CD1c-positive myeloid dendritic cell (primary cell): Measurements from ENCODE around the gene CHCHD6.
"Not testable (repeated sequence)": the region's sequence is repeated elsewhere in the genome, so short reads cannot be mapped to it uniquely, and the experiment has no call there.

Experiments used
- DNase-seq: peaks from one replicate; pipeline ENCODE4 v3.0.0-alpha.2; 2016; ENCODE audit errors: extremely low spot score

The CHCHD6 gene

DNA sequence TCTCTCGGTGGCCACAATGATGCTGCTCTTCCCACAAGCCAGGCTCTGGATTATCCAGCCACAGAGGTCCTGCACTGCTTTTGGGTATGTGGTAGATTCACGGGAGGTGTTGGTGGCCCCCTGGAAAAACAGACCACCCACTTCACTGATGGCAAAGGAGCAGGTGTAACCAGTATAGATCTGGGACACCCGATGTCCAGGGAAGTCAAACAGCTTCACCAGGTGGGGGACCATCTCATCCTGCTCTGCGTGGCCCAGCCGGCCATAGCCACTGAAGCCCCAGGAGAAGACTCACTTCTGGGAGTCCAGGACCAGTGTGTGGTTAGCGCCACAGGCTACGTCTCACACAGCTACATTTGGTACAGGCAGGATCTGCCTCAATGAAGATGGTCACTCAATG, 62.6 kb downstream of the CHCHD6 start:
- no peak for DNase-seq

GRCh38 chr3:126768903-126769302, 64.9 kb downstream of the CHCHD6 start:
- DNase-seq, result no peak

DNA sequence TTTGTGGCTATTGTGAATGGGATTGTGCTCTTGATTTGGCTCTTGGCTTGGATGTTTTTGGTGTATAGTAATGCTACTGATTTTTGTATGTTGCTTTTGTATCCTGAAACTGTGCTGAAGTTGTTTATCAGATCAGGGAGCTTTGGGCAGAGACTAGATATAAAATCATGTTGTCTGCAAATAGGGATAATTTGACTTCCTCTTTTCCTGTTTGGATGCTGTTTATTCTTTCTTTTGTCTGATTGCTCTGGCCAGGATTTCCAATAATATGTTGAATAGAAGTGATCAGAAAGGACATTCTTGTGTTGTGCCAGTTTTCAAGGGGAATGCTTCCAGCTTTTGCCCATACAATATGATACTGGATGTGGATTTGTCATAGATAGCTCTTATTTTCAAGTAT, 66.1 kb downstream of the CHCHD6 start:
- DNase-seq, result no peak

DNA sequence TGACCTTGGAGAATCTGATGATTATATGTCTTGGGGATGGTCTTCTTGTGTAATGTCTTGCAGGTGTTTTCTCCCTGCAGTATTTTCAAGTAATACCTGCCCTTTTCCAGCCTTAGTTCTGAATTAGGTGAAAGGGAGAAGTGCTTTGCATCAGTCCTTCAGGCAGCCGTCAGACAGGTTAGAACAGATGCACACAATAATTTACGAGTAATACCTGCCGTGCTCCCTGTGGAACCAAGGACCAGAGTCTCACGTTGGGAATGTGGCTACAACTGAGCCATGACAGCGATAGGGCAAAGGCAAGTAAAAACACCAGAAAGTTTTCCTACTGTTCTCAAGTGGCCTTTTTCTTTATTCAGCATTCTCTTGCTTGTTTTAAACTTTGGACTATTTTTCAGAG, 69.1 kb downstream of the CHCHD6 start:
- no peak for DNase-seq

GRCh38 chr3:126773783-126774182, 69.7 kb downstream of the CHCHD6 start:
- DNase-seq, result no peak

DNA sequence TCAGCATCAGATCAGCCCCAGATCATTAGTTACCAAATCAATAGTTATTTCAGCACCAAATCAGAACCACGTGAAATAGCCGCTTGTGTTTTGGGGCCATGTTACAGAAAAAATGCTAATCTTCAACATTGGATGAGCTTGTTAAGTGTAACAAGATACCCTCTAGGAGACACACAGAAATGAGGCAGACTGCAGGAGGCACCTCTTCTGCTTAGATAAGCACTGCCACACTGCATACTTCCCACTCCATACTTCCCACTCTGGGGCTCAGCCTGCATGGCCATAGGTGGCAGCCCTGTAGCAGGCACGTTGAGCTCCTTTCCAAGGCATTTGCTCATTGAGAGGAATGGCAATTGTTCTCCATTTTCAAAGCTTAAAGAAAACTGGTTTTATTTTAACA, 73.3 kb downstream of the CHCHD6 start:
- DNase-seq, result no peak

- DNase-seq, result no peak
Measured at GRCh38 chr3:126780666-126781065, 76.6 kb downstream of the CHCHD6 start.

GRCh38 chr3:126781406-126781805, 77.4 kb downstream of the CHCHD6 start:
- DNase-seq, result no peak

- no peak for DNase-seq
Measured at GRCh38 chr3:126781889-126782491, 78.0 kb downstream of the CHCHD6 start.

GRCh38 chr3:126782536-126782935, 78.5 kb downstream of the CHCHD6 start:
- DNase-seq, result no peak

DNA sequence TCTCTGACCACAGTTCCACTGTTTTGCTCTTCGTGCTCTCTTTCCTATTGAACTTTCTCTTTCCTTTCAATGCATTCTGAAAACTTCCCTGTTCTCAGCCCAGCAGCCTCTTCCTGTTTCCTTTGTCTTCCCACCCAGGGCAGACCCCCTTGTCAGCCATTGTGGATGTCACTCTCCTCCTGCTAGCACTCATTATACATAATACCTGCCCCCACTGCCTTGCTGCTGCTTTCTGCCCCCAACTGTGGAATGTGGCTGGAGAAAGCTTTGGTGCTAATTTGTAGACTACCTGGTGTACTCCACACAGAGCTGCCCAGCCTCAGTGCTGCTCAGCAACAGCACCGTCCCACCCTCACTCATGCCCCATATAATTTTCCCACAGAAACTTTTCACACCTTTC, 80.2 kb downstream of the CHCHD6 start:
- DNase-seq, result no peak

GRCh38 chr3:126791320-126791719, 87.3 kb downstream of the CHCHD6 start:
- DNase-seq, result not testable (repeated sequence)

- DNase-seq, result no peak
Measured at GRCh38 chr3:126792998-126793397, 89.0 kb downstream of the CHCHD6 start.

GRCh38 chr3:126797563-126797962, 93.5 kb downstream of the CHCHD6 start:
- DNase-seq, result no peak

- no peak for DNase-seq
Measured at GRCh38 chr3:126798521-126798920, 94.5 kb downstream of the CHCHD6 start.

DNA sequence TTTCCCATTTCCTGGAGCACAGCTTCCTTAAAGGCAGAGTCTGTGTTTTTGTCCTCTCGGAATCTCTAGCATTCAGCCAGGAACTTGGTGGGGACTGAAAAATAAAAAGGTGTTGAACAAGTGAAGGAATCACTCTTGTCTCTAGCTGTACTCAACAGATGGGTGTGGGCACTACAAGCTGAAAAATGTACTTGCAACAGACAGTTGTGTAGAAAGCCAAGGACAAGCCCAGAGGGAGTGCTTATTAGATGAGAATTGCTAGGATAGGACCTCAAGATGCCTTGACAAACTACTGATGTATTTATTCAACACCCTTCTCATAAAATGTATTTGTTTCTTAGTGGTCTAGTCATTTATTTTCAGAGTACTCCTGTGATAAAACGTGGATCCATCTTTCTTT, 95.1 kb downstream of the CHCHD6 start:
- DNase-seq, result no peak

DNA sequence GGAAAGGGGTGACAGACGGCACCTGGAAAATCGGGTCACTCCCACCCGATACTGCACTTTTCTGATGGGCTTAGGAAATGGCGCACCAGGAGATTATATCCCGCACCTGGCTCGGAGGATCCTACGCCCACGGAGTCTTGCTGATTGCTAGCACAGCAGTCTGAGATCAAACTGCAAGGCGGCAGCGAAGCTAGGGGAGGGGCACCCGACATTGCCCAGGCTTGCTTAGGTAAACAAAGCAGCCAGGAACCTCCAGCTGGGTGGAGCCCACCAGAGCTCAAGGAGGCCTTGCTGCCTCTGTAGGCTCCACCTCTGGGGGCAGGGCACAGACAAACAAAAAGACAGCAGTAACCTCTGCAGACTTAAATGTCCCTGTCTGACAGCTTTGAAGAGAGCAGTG, 97.3 kb downstream of the CHCHD6 start:
- not testable (repeated sequence) for DNase-seq

DNA sequence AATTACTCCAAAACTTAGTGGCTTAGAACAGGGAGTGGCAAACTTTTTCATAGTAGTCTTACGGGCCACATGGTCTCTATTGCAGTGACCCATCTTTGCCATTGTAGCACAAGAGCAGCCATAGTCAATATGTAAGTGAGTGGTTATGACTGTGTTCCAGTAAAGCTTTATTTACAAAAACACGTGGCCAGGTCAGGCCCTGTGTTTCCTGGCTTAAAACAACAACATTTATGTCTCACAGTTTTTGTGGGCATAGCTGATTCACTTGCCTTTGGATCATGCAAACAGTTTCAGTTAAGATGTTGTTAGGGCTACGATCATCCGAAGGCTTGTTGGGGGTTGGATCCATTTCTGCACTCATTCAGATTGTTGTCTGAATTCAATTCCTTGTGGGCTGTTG, 103.8 kb downstream of the CHCHD6 start:
- no peak for DNase-seq

- no peak for DNase-seq
Measured at GRCh38 chr3:126811530-126811929, 107.5 kb downstream of the CHCHD6 start.

DNA sequence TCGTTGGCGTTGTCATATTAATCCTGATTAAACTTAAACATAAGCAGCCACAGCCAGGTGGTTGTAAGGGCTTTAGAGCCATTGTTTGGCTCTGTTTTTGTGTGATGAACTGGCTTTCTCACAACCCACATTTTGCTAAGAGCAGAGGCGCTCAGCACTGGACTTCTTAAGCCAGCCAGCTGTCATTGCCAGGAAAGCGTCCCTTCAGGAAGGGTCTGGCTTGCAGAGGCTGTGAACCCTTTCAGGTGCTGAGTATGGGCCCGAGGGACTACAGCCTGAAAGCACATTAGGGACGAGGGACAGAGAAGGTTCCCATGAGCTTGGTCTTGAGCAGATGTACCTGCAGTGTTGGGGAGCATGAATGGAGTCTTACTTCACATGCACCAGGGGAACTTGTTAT, 112.3 kb downstream of the CHCHD6 start:
- DNase-seq, result no peak

DNA sequence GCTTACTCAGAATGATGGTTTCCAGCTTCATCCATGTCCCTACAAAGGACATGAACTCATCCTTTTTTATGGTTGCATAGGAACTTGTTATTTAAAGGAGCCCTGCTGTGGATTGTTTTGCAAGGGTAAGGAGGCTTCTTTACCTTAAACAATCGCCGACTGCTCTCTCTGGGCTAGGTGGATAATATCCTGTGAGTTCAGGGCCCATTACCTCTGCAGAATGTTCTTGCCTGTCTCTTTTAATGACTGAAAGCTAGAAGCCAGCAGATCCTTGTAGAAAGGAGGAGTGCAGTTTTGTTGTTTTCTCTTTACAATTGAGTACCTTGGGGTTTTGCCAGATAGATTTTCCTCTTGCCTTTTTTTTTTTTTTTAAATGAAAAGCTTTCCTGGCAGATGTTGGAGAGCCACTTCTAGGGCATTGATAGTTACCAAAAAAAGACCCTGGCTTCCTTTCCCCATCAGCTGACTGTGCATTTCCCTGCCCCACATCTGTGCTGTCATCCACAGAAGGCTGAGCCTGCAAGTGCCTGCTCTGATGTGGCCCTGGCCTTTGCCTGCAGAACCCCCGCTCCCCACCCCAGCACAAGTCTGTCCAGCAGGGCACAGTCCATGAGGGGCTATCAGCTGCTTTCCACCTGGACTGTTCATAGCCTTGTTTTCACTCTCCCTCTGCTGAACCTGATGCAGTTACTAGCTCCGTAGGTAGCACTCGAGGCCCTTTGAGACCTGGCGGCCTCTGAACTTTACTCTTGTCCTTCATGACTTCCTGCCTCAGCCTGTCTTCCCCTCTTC, 113.1 kb downstream of the CHCHD6 start:
- DNase-seq, result no peak

DNA sequence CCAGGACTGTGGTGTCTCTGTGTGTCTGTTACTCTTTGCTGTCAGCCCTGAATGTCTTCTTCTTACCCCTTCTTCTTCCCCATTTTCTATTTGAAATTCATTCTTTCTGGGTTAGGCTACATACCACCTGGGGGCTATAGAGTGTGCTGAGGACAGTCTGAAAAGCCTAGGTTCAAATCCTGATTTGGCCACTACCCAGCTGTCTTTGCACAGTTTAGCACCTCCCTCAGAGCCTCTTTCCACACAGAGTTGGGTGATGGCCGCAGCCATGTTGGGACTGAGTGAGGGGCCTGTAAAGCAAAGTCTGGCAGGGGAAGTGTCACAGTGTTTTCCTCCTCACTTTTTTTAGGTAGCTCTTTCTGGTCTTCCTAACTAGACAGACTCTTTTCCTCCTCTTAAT, 113.7 kb downstream of the CHCHD6 start:
- no peak for DNase-seq

DNA sequence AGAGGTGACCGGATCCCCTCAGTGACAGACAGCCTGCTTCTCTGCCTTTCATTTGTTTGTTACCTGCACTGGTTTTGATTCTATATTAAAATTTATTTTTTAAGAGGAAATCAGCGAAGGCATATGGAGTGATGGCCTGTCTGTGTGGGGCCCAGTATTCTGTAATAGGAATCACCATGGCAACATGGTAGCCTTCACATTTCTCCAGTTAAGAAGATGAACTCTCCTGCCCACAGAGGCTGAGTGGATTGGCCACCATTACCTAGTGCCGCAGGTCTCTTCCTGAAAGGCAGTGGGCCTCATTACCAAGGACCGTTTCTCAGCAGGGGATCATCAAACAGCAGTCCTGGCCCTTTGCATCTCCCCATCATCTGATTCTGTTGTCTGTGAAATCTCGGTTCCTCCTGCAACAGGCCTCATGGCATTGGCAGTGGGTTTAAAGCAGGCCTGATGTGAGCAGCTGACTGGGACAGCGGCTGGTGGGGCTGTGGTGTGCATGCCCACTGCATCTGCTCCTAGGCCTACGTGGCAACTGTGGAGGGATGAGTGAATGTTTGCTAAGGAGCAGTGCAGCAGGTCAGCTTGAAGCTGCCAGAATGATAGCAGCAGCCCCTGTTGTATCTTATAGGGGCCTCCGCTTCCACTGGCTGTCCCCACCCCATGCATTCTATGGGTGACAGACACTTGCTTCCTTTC, 114.5 kb downstream of the CHCHD6 start:
- DNase-seq, result no peak
